ENCODE data around the gene AMMECR1.

GRCh38 chrX:110304371-110304770, 13.5 kb downstream of the AMMECR1 start:
- TF ChIP-seq EZH2 (optimal IDR thresholded peaks at IDR 0.05; ENCODE audit: low read depth, low read length) (no peak), CTCF (IDR thresholded peaks at IDR 0.05; ENCODE audit: low read length) (no peak), EZH2phosphoT487 (IDR thresholded peaks at IDR 0.05; ENCODE audit: low read length) (no peak)

Data from MM.1S (cell line).